ENCODE measurements around the gene NXPE2. TPM values are rescaled to one million over a fixed set of nuclear protein-coding genes. Genes with fewer than 3 reads are reported as not detected.

Gene NXPE2
- total RNA-seq, 4 donors from 2014 or later: 0.17 to 0.66 TPM; not detected in 2

- TF ChIP-seq CTCF (IDR thresholded peaks at IDR 0.05; ENCODE audit: low read depth): no peak
Measured at GRCh38 chr11:114673661-114674060, 4.7 kb upstream of the NXPE2 start.

- no peak for TF ChIP-seq CTCF (IDR thresholded peaks at IDR 0.05; ENCODE audit: low read depth)
Measured at GRCh38 chr11:114679505-114679904, 1.2 kb downstream of the NXPE2 start.

- TF ChIP-seq CTCF (IDR thresholded peaks at IDR 0.05; ENCODE audit: low read depth): no peak
Measured at GRCh38 chr11:114683007-114683406, 4.7 kb downstream of the NXPE2 start.

- TF ChIP-seq CTCF (IDR thresholded peaks at IDR 0.05; ENCODE audit: low read depth): no peak
Measured at GRCh38 chr11:114684636-114685035, 6.3 kb downstream of the NXPE2 start.

- no peak for TF ChIP-seq CTCF (IDR thresholded peaks at IDR 0.05; ENCODE audit: low read depth)
Measured at GRCh38 chr11:114685097-114685496, 6.8 kb downstream of the NXPE2 start.

GRCh38 chr11:114705280-114706024, 27.1 kb downstream of the NXPE2 start:
- no peak for TF ChIP-seq CTCF (IDR thresholded peaks at IDR 0.05; ENCODE audit: low read depth)

- no peak for TF ChIP-seq CTCF (IDR thresholded peaks at IDR 0.05; ENCODE audit: low read depth)
Measured at GRCh38 chr11:114709960-114710359, 31.6 kb downstream of the NXPE2 start.

All from subcutaneous adipose tissue (tissue), 4 donors.